ENCODE measurements around the gene PRKG1.
A peak's percentile ranks its signal among the peaks of the same experiment; 100 is the strongest.

PRKG1 gene

GRCh38 chr10:51076299-51076841, 2.1 kb downstream of the PRKG1 start:
- no peak for DNase-seq (ENCODE audit: low spot score)

GRCh38 chr10:51077074-51077473, 2.8 kb downstream of the PRKG1 start:
- DNase-seq (ENCODE audit: low spot score): no peak

- DNase-seq (ENCODE audit: low spot score): no peak
Observed at GRCh38 chr10:51077507-51077906, 3.2 kb downstream of the PRKG1 start.

GRCh38 chr10:51079331-51079730, 5.0 kb downstream of the PRKG1 start:
- no peak for DNase-seq (ENCODE audit: low spot score)

GRCh38 chr10:51079766-51080165, 5.5 kb downstream of the PRKG1 start:
- no peak for DNase-seq (ENCODE audit: low spot score)

- no peak for DNase-seq (ENCODE audit: low spot score)
Observed at GRCh38 chr10:51080311-51081006, 6.2 kb downstream of the PRKG1 start.

- DNase-seq (ENCODE audit: low spot score): no peak
Observed at GRCh38 chr10:51082857-51083256, 8.6 kb downstream of the PRKG1 start.

- no peak for DNase-seq (ENCODE audit: low spot score)
Observed at GRCh38 chr10:51083356-51083853, 9.1 kb downstream of the PRKG1 start.

GRCh38 chr10:51085204-51085603, 10.9 kb downstream of the PRKG1 start:
- DNase-seq (ENCODE audit: low spot score): no peak

GRCh38 chr10:51086710-51087109, 12.4 kb downstream of the PRKG1 start:
- no peak for DNase-seq (ENCODE audit: low spot score)

GRCh38 chr10:51087114-51087513, 12.8 kb downstream of the PRKG1 start:
- DNase-seq (ENCODE audit: low spot score): no peak

GRCh38 chr10:51090190-51090589, 15.9 kb downstream of the PRKG1 start:
- no peak for DNase-seq (ENCODE audit: low spot score)

- peak; percentile 19 for DNase-seq (ENCODE audit: low spot score)
Observed at GRCh38 chr10:51092402-51092801, 18.1 kb downstream of the PRKG1 start.

- DNase-seq (ENCODE audit: low spot score): no peak
Observed at GRCh38 chr10:51095444-51095843, 21.2 kb downstream of the PRKG1 start.

- DNase-seq (ENCODE audit: low spot score): no peak
Observed at GRCh38 chr10:51097546-51097945, 23.3 kb downstream of the PRKG1 start.

GRCh38 chr10:51100221-51100620, 25.9 kb downstream of the PRKG1 start:
- DNase-seq (ENCODE audit: low spot score): no peak

GRCh38 chr10:51103554-51104217, 29.4 kb downstream of the PRKG1 start:
- DNase-seq (ENCODE audit: low spot score): no peak

- no peak for DNase-seq (ENCODE audit: low spot score)
Observed at GRCh38 chr10:51106311-51106945, 32.1 kb downstream of the PRKG1 start.

- DNase-seq (ENCODE audit: low spot score): no peak
Observed at GRCh38 chr10:51108406-51108805, 34.1 kb downstream of the PRKG1 start.

GRCh38 chr10:51109801-51110533, 35.7 kb downstream of the PRKG1 start:
- DNase-seq (ENCODE audit: low spot score): peak; percentile 52

GRCh38 chr10:51112013-51112412, 37.7 kb downstream of the PRKG1 start:
- no peak for DNase-seq (ENCODE audit: low spot score)

GRCh38 chr10:51113007-51113406, 38.7 kb downstream of the PRKG1 start:
- DNase-seq (ENCODE audit: low spot score): no peak

Data from RKO (cell line).